Measurements from ENCODE around the gene SOX14. TPM values are rescaled to one million over a fixed set of nuclear protein-coding genes. Genes with fewer than 3 reads are reported as not detected.

The SOX14 gene
- not detected in 2 replicates for total RNA-seq (2014; rRNA removed)
- not detected for polyA plus RNA-seq (2012)

DNA sequence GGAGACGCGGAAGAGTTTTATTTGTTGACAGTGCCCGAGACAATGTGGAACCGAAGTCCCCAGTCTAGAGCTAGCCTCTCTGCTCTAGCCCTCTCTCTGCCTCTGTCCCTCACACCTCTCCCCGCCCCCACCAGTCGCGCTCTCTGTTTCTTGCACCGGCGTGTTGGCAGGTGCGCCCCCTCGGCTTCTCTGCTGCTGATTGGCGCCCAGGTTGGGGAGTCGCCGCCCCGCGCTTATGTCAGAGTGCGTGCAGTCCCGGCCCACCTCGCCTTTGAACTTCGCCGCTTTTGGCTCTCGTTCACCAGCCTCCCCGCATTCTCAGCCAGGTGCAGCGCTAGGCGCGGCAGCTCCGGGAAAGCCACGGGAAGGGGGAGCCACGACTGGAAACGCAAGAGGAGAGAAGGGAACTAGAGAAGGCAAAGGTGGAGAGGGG lies at the start of gene SOX14:
Gene SOX14, plus strand, starts transcription at position 315 of the 433 bp plus-strand sequence. CDS start 470 bp downstream, outside the sequence.
- no peak for DNase-seq (ENCODE audit: low read depth)

GRCh38 chr3:137714551-137714950 lies 49.6 kb upstream of the SOX14 start:
- DNase-seq (ENCODE audit: low read depth), result no peak

- DNase-seq (ENCODE audit: low read depth), result no peak
These were observed 39.9 kb upstream of the SOX14 start for GRCh38 chr3:137724240-137724639.

GRCh38 chr3:137737208-137737607 lies 26.9 kb upstream of the SOX14 start:
- no peak for DNase-seq (ENCODE audit: low read depth)

DNA sequence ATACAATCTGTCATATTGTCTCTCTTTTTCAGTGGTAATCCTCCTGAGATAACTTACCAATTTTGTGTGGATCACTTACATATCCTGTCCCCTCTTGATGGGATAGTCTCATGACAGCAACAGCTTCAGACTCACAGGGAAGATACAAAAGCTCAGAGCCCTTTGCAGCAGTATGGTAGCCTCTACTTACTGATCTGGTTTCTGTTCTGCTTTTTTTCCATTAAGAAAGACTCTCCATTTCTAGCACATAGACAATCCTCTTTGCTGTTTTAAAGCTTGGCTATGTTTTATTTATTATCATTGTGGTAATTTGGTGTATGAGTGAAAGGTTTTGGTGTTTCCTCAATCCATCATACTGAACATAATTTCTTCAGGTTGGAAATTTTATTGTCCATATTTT lies 25.4 kb upstream of the SOX14 start:
- DNase-seq (ENCODE audit: low read depth), result no peak

GRCh38 chr3:137743608-137744007 lies 20.5 kb upstream of the SOX14 start:
- no peak for DNase-seq (ENCODE audit: low read depth)

GRCh38 chr3:137746808-137747207 lies 17.3 kb upstream of the SOX14 start:
- DNase-seq (ENCODE audit: low read depth), result no peak

DNA sequence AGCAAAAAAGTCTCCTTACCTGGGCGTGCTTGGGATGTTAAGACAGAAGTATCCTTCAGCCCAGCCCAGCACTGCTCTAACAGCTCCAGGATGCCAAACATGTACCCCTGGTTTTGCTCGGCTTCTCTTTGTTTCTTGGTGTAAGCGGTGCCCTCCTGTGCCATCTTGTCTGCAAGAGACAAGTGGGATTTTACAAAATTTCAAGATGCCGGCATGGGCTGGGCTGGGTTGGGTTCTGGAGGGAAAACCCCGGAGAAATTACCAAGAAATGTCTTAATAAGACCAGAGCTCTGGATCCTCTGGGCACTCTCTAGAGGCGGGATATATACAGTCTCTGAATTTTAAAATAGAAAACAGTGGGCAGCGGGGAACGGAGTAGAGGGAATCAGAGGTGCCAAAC lies 4.6 kb upstream of the SOX14 start:
- DNase-seq (ENCODE audit: low read depth), result no peak

DNA sequence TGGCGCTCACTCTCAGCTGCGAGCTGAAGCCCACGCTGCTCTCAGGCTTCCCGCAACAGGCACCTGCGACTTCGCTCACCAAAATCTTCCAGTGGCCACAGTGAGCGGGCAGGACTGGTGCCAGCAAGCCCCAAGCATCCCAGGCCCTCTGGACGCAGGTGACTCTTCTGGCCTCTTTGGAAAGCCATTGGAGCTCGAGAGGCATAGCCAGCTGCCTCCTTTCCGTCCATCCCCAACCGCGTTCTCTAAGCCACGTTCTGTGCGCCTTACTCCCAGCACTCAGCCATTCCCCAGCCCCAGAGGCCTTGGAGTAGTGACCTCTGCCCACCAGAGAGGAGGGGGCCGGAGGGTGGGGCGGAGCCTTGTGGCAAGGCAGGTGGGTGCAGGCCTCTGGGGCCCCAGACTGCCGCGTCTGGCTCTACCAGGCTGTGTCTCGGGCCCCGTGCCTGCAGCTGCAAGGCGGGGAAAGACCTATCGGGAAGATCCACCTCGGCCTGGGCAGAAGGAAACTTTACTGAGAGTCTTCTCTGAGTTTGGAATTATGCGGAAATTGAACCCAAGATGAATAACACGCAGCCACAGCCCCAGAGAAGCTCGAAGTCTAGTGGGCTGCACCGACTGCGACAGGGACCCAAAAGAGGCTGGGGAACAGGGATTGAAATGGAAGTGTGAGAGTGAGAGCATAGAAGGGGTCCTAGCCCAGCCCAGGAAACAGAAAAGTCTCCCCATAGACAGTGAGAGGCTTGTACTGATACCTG lies 3.6 kb upstream of the SOX14 start:
- no peak for DNase-seq (ENCODE audit: low read depth)

DNA sequence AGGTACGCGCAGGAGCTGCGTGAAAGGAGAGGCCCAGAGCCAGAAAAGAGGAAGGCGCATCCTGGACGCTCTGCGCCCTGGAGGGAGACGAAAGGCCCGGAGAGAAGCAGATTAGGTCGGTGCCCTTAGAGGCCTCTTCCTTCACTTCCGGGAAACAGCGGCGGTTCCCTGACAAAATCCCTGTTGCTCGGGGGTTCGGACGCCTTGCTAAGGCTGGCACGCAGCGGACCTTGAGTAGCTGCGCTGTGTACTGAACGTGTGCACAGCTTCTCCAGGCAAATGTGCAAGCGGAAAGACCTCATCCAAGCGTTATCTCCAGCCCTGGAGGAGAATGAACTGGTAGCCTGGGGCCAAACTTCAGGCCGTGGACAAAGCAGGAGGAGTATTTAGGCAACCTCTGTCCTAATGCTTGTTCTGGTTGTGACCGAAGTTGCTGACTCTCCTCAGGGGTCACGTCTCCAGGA lies 3.0 kb upstream of the SOX14 start:
- no peak for DNase-seq (ENCODE audit: low read depth)

- no peak for DNase-seq (ENCODE audit: low read depth)
These were observed 2.3 kb upstream of the SOX14 start for GRCh38 chr3:137761563-137762503.

GRCh38 chr3:137762674-137763593 lies 1.2 kb upstream of the SOX14 start:
- no peak for DNase-seq (ENCODE audit: low read depth)

GRCh38 chr3:137763594-137763938 lies 549 bp upstream of the SOX14 start:
- no peak for DNase-seq (ENCODE audit: low read depth)

- DNase-seq (ENCODE audit: low read depth), result no peak
These were observed 621 bp downstream of the SOX14 start for GRCh38 chr3:137764563-137765309.

- DNase-seq (ENCODE audit: low read depth), result no peak
These were observed 1.4 kb downstream of the SOX14 start for GRCh38 chr3:137765310-137766033.

- DNase-seq (ENCODE audit: low read depth), result no peak
These were observed 2.1 kb downstream of the SOX14 start for GRCh38 chr3:137766041-137766875.

GRCh38 chr3:137766876-137767537 lies 2.9 kb downstream of the SOX14 start:
- DNase-seq (ENCODE audit: low read depth), result no peak

DNA sequence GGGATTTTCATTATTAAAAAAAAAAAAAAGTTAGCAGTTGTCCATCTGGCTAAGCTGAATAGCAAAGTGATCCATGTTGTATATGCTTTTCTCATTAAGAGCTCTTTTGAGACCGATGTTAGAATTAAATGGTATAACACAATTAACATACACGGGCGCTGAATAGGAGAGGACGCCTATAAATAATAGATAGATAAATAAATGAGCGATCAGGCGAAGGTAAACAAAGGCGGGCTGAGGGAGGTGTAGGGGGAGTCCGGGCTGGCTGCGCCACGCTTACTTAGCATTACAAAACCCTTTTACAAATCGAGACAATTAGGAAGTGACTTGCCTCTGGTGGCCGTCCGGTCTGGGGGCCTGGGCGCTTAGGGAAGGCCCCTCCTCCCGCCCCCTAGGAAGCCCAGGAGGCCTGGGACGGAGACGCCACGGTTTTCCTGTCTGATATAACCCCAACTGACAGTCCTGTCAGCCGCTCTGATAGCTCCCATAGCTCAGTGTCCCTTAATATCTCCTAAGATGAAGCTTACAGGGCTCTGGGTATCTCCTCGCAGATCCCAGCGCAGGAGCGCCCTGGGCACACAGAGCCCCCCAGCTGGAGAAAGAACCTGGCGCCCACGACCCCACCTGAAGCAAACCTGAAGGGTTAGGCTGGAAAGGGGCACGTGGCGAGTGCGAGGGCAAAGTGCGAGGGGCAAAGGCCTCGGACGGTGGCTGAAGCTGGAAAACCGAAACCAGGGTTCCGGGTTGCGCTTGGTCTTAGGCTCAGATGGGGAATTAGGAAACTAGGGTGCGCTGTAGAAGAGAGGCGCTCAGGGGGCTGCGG lies 3.6 kb downstream of the SOX14 start:
- no peak for DNase-seq (ENCODE audit: low read depth)

Data from LHCN-M2 (cell line).